ENCODE measurements around the gene LPAR2. TPM values are rescaled to one million over a fixed set of nuclear protein-coding genes. Genes with fewer than 3 reads are reported as not detected.

The LPAR2 gene
- total RNA-seq, 4 donors from 2014 or later = 27.4 to 36.2 (median 32.6) TPM

DNA sequence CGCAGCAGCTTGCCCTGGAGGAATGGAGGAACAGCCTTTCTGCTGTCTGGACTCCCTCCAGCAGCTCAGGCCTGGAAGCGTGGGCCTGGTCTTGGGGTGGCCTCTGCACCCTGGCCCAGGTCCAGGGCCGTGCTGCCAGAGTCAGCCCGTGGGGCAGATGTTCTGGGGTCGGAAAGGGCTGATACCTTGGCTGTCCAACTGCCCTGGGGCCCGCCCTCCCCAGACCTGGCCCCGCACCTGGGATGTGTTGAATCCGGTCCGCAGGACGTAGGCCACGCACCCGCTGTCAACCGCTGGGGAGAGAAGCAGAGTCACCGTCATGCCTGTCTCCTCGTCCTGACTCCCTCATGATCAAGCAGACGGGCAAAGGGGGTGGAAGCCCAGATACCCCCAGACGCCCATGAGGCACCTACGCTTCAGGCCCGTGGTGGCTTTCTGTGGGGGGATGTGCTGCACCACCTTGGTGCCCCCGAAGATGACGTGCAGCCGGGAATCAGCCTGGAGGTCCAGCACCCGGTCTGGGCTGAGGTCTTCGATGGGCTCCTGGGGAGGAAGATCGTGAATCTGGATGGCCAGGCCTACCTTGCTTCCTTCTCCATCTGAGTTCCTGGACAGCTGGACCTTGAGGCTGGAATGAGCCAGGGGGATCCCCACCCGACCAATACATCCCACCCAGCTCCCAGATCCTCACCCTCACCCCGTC is 27.8 kb upstream of the LPAR2 start:
- no peak for TF ChIP-seq POLR2AphosphoS5 (IDR thresholded peaks at IDR 0.05)
- no peak for TF ChIP-seq EP300 (IDR thresholded peaks at IDR 0.05)
- TF ChIP-seq POLR2A (IDR thresholded peaks at IDR 0.05) = no peak
- TF ChIP-seq, protein P1, sequence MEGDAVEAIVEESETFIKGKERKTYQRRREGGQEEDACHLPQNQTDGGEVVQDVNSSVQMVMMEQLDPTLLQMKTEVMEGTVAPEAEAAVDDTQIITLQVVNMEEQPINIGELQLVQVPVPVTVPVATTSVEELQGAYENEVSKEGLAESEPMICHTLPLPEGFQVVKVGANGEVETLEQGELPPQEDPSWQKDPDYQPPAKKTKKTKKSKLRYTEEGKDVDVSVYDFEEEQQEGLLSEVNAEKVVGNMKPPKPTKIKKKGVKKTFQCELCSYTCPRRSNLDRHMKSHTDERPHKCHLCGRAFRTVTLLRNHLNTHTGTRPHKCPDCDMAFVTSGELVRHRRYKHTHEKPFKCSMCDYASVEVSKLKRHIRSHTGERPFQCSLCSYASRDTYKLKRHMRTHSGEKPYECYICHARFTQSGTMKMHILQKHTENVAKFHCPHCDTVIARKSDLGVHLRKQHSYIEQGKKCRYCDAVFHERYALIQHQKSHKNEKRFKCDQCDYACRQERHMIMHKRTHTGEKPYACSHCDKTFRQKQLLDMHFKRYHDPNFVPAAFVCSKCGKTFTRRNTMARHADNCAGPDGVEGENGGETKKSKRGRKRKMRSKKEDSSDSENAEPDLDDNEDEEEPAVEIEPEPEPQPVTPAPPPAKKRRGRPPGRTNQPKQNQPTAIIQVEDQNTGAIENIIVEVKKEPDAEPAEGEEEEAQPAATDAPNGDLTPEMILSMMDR (IDR thresholded peaks at IDR 0.05) = no peak
- Histone ChIP-seq H3K4me3 (no peak overlapping the region), H3K4me1 (no peaks in the 10 kb centered on the region), H3K9me3 (no peaks in the 10 kb centered on the region), H3K36me3 (peaks cover 91% of the 10 kb centered on the region), H3K27me3 (no peaks in the 10 kb centered on the region), H3K27ac (no peak overlapping the region)
- DNase-seq (ENCODE audit: low spot score in 2 of 2) = peak in 1 of 2 donors; percentile 59
- WGBS = 98% methylated on average over 19 of the region's 27 CpGs

DNA sequence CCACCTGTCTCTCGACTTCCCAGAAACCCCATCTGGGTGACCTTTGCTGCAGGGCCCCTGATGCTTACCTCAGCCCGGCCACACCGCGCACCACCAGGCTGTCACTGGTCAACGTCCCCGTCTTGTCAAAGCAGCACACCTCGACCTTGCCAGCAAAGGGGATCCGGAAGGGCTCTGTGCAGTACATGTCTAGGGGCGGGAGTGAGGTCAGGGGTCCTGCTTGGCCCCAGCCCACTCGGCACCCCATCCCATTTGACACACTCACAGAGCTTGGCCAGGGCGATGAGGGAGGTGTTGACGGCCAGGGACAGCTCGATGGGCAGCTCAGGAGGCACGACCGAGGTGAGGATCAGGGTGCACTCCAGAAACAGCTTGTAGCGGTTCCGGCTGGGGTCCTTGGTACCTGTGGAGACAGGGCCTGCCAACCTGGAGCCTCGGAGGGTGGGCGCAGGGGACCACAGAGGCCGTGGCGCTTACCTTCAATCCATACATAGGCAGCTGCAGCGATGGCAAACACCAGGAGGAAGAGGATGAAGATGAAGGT is 27.1 kb upstream of the LPAR2 start:
- H3K36me3 ChIP-seq = peaks cover 97% of the 10 kb centered on the region
- no peak for TF ChIP-seq POLR2AphosphoS5 (IDR thresholded peaks at IDR 0.05)
- TF ChIP-seq POLR2A (IDR thresholded peaks at IDR 0.05) = no peak
- no peak for TF ChIP-seq EP300 (IDR thresholded peaks at IDR 0.05)
- TF ChIP-seq, protein P1 (IDR thresholded peaks at IDR 0.05) = no peak
- 91% methylated on average over 22 of the region's 22 CpGs for WGBS

DNA sequence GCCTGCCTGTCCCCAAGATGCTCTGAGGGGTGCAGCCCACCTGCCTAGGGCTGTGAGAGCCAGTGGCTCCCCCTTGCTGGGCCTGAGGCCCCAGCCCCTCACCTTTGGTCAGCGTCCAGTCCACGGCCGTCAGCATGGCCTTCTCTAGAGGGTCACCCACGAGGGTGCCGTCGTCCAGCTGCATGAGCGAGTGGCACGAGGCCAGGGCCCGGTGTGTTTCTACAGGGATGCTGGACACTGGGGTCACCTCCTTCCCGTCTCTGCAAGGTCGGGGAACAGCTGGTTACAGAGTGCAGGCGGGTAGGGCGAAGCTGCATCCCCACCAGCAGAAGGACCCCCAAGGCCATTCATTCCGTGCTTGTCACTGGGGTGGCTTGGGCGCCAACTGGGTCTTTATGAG is 26.4 kb upstream of the LPAR2 start:
- no peak overlapping the region for H3K27ac ChIP-seq
- peaks cover 100% of the 10 kb centered on the region for H3K36me3 ChIP-seq
- no peaks in the 10 kb centered on the region for H3K4me1 ChIP-seq
- peak in 1 of 2 donors; percentile 60 for DNase-seq (ENCODE audit: low spot score in 2 of 2)
- H3K4me3 ChIP-seq = no peak overlapping the region
- H3K27me3 ChIP-seq = no peaks in the 10 kb centered on the region
- TF ChIP-seq POLR2AphosphoS5 (IDR thresholded peaks at IDR 0.05) = no peak
- no peak for TF ChIP-seq POLR2A (IDR thresholded peaks at IDR 0.05)
- TF ChIP-seq, protein P1 (IDR thresholded peaks at IDR 0.05) = no peak
- TF ChIP-seq EP300 (IDR thresholded peaks at IDR 0.05) = no peak
- 100% methylated on average over 1 of the region's 15 CpGs for WGBS
- no peaks in the 10 kb centered on the region for H3K9me3 ChIP-seq

More for the DNA sequence above, 27.1 kb upstream of the LPAR2 start:
- H3K27ac ChIP-seq = no peak overlapping the region
- H3K27me3 ChIP-seq = no peaks in the 10 kb centered on the region
- DNase-seq (ENCODE audit: low spot score in 2 of 2) = peak in 1 of 2 donors; percentile 60
- H3K4me3 ChIP-seq = no peak overlapping the region
- H3K9me3 ChIP-seq = no peaks in the 10 kb centered on the region
- no peaks in the 10 kb centered on the region for H3K4me1 ChIP-seq

DNA sequence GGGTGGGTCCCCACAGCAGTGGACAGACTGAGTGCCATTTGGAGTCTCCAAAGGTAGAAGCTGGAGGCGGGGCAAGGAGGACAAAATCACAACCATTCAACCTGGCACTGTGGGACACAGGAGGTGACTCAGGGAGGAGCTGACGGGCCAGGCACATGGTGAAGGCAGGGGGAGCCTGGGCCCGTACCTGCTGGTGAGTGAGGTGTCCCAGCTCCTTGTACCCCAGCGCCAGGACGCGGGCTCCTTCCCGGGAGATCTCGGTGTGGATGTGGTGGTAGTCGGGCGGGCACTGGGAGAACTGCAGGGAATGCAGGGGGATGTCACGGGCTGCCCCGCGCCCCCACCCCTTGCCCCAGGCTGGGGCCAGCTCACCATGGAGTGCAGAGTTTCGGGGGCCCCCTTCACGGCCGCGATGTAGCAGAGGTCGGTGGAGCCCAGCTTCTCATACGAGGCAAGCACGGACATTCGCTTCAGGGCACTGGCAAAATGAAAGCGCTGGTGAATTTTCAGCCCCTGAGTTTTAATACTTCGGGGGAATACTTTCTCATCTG is 25.7 kb upstream of the LPAR2 start:
- H3K27ac ChIP-seq = no peak overlapping the region
- no peak for TF ChIP-seq POLR2AphosphoS5 (IDR thresholded peaks at IDR 0.05)
- no peak for TF ChIP-seq EP300 (IDR thresholded peaks at IDR 0.05)
- no peak for TF ChIP-seq POLR2A (IDR thresholded peaks at IDR 0.05)
- TF ChIP-seq, protein P1 (IDR thresholded peaks at IDR 0.05) = no peak
- no peaks in the 10 kb centered on the region for H3K27me3 ChIP-seq
- peak in 1 of 2 donors; percentile 54 for DNase-seq (ENCODE audit: low spot score in 2 of 2)
- 93% methylated on average over 19 of the region's 23 CpGs for WGBS
- no peak overlapping the region for H3K4me3 ChIP-seq
- no peaks in the 10 kb centered on the region for H3K4me1 ChIP-seq
- H3K9me3 ChIP-seq = no peaks in the 10 kb centered on the region
- peaks cover 97% of the 10 kb centered on the region for H3K36me3 ChIP-seq

All from suprapubic skin (tissue), 4 donors.